LNCAP (cell line): ENCODE data around the gene TRIO.
A peak's percentile ranks its signal among the peaks of the same experiment; 100 is the strongest.

ENCODE experiments used
- CTCF ChIP-seq: fragments of 450-650 bp; IDR thresholded peaks from 2 replicates; pipeline ENCODE4 v1.5.1; 2017; ENCODE audit warnings: mild to moderate bottlenecking

TRIO gene

DNA sequence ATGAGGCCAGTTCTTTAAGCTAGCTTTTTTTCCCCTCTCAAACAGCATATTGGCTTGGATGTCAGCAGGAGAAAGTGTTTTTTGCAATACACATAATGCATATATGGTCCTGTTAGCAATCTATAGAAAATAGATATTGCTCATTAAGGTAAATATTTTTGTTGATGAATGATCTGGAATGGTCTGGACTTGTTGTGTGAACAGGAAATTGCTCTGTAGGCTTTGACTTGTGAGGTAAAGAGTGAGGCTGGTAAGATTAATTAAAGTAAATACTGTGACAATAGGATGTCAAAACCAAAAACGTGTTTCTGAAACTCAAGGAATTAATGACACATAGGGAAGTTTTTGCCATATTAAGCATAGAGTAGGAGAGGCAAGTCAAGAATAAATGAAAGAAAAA lies 176.0 kb downstream of the TRIO start:
- TF ChIP-seq CTCF, result no peak

DNA sequence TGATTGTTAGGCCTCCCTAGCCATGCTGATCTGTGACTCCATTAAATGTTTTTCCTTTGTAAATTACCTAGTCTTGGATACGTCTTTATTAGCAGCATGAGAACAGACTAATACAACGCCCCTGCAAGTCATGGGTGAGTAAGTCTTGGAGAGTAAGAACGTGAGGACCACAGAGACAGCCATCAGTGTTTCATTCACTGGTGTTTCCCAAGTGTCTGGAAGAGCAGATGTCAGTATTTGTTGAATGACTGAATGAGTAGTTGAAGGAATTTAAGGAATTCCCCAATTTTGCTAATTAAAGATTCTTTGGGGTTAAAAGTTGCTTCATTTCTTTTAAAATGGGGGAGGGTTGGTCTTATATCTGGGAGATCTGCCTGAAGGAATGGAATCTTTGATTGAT lies 178.8 kb downstream of the TRIO start:
- TF ChIP-seq CTCF, result no peak

DNA sequence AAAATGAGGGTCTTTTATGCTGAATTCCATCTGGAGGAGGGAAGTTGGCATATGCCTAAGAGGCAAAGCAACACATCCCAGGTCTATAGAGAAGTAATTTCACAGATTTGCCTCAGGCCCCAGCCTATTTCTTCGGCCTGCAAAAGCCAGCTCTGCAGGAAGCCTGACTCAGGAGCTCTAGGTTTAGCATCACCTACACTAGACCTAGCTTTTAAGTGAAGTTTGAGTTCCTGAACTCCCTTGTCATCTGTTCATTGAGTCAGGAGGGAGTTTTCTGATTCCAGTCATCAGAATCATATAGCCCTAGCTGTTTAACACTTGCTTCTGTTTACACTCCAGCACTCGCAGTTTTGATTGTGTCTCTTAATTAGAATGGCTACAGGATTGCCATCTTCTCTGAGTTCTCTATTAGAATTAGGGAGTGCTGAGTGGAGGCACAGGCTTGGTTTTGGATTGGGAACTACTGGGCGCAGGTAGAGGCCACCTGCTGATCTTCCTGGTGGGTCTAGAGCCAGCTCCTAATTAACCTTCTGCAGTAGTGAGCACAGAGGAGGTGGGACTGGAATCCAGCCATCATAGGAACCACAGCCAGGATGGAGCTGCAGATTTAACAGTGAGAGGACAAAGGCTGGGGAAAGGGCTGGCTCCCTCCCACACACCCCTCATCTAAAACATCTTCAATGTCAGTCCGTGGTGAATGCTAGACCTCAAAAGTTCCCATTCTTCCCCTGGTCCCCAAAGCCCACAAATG lies 179.5 kb downstream of the TRIO start:
- TF ChIP-seq CTCF, result no peak

GRCh38 chr5:14323466-14323865 lies 180.3 kb downstream of the TRIO start:
- no peak for TF ChIP-seq CTCF

- no peak for TF ChIP-seq CTCF
These were observed 182.2 kb downstream of the TRIO start for GRCh38 chr5:14325369-14325768.

GRCh38 chr5:14326035-14326903 lies 183.1 kb downstream of the TRIO start:
- TF ChIP-seq CTCF, result peak; percentile 41; the same call in 1 of the 2 replicates

DNA sequence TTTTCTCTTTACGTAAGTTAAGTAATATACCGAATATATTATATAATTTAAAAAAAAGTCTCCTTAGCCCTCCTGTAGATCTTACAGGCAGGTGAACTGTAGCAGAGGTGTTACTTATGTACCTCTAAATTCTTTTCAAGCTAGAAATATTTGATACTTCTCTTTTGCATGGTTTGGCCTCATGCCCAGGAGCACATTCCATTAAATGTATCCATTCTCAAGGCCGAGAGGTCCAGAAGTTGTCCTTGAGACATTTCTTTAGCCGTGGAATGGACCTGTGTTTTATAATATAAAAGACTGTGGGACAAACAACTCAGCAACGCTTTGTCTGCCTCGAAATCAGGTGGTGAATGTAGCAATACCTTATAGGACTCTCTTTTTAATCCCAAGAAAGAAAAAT lies 184.5 kb downstream of the TRIO start:
- no peak for TF ChIP-seq CTCF
